ENCODE data around the gene ACSL5.
"Not testable (repeated sequence)": the region's sequence is repeated elsewhere in the genome, so short reads cannot be mapped to it uniquely, and the experiment has no call there.

Gene ACSL5

GRCh38 chr10:112365014-112365432 lies 8.9 kb upstream of the ACSL5 start:
- H3K4me3 ChIP-seq (replicated peaks in 1 of 2; ENCODE audit: low read depth in 2 of 2, low read length in 2 of 2) = no peak overlapping the region
- no peak for DNase-seq (ENCODE audit: low read depth in 2 of 2)
- no peak for TF ChIP-seq CTCF (IDR thresholded peaks at IDR 0.05; ENCODE audit: low read depth, low read length)

GRCh38 chr10:112365451-112365850 lies 8.5 kb upstream of the ACSL5 start:
- no peak overlapping the region for H3K4me3 ChIP-seq (replicated peaks in 1 of 2; ENCODE audit: low read depth in 2 of 2, low read length in 2 of 2)
- no peak for DNase-seq (ENCODE audit: low read depth in 2 of 2)
- no peak for TF ChIP-seq CTCF (IDR thresholded peaks at IDR 0.05; ENCODE audit: low read depth, low read length)

- no peak for TF ChIP-seq CTCF (IDR thresholded peaks at IDR 0.05; ENCODE audit: low read depth, low read length)
- no peak overlapping the region for H3K4me3 ChIP-seq (replicated peaks in 1 of 2; ENCODE audit: low read depth in 2 of 2, low read length in 2 of 2)
- no peak for DNase-seq (ENCODE audit: low read depth in 2 of 2)
Observed at GRCh38 chr10:112366992-112367391, 6.9 kb upstream of the ACSL5 start.

- no peak for DNase-seq (ENCODE audit: low read depth in 2 of 2)
- no peak overlapping the region for H3K4me3 ChIP-seq (replicated peaks in 1 of 2; ENCODE audit: low read depth in 2 of 2, low read length in 2 of 2)
- TF ChIP-seq CTCF (IDR thresholded peaks at IDR 0.05; ENCODE audit: low read depth, low read length) = no peak
Observed at GRCh38 chr10:112367516-112367915, 6.4 kb upstream of the ACSL5 start.

GRCh38 chr10:112369495-112370423 lies 4.2 kb upstream of the ACSL5 start:
- TF ChIP-seq CTCF (IDR thresholded peaks at IDR 0.05; ENCODE audit: low read depth, low read length) = no peak
- no peak for DNase-seq (ENCODE audit: low read depth in 2 of 2)
- H3K4me3 ChIP-seq (replicated peaks in 1 of 2; ENCODE audit: low read depth in 2 of 2, low read length in 2 of 2) = no peak overlapping the region

- DNase-seq (ENCODE audit: low read depth in 2 of 2) = no peak
- TF ChIP-seq CTCF (IDR thresholded peaks at IDR 0.05; ENCODE audit: low read depth, low read length) = no peak
- H3K4me3 ChIP-seq (replicated peaks in 1 of 2; ENCODE audit: low read depth in 2 of 2, low read length in 2 of 2) = no peak overlapping the region
Observed at GRCh38 chr10:112370424-112370819, 3.5 kb upstream of the ACSL5 start.

- H3K4me3 ChIP-seq (replicated peaks in 1 of 2; ENCODE audit: low read depth in 2 of 2, low read length in 2 of 2); DNase-seq (ENCODE audit: low read depth in 2 of 2): not testable (repeated sequence)
Observed at GRCh38 chr10:112371326-112371725, 2.6 kb upstream of the ACSL5 start.

GRCh38 chr10:112372182-112372810 lies 1.6 kb upstream of the ACSL5 start:
- not testable (repeated sequence) for DNase-seq (ENCODE audit: low read depth in 2 of 2); H3K4me3 ChIP-seq (replicated peaks in 1 of 2; ENCODE audit: low read depth in 2 of 2, low read length in 2 of 2)
